ENCODE results near the gene DPP3. TPM values are rescaled to one million over a fixed set of nuclear protein-coding genes. Genes with fewer than 3 reads are reported as not detected.
A peak's percentile ranks its signal among the peaks of the same experiment; 100 is the strongest.
"Not testable (repeated sequence)": the region's sequence is repeated elsewhere in the genome, so short reads cannot be mapped to it uniquely, and the experiment has no call there.

Gene DPP3
- total RNA-seq, 1 experiment from 2014 or later, result 86.7 TPM

- CTCF ChIA-PET, result interaction anchor here (0.6 to 1.0 kb wide), 2 partner anchors 32 to 139 kb away, joined by 3 to 4 read pairs; partner anchors contain the start of gene RBM4B
- H3K9me3 Mint-ChIP-seq, result no peaks in the 10 kb centered on the region
- H3K4me3 Mint-ChIP-seq, result no peak overlapping the region
- H3K36me3 Mint-ChIP-seq, result peaks cover 12% of the 10 kb centered on the region
- H3K4me1 Mint-ChIP-seq, result peaks cover 15% of the 10 kb centered on the region
- ATAC-seq (no peak), DNase-seq (ENCODE audit: low spot score) (no peak)
- POLR2A ChIA-PET, result interaction anchor here (0.5 kb wide), 1 partner anchor 27 kb away, joined by 3 read pairs; no protein-coding TSS in a partner anchor
- 0 out of 2 replicates have a peak, but pooled peaks have one; percentile 64 for TF ChIP-seq RELA (CRISPR knock-in tag; IDR thresholded peaks at IDR 0.05; ENCODE audit: borderline replicate concordance)
- no peak for TF ChIP-seq NFE2L1 (CRISPR knock-in tag; IDR thresholded peaks at IDR 0.05)
- no peak for TF ChIP-seq FOXJ3 (CRISPR knock-in tag; IDR thresholded peaks at IDR 0.05; ENCODE audit: borderline replicate concordance)
- 0 out of 2 replicates have a peak overlapping the region, but pooled peaks have one; percentile 33 for H3K27ac Mint-ChIP-seq
- H3K27me3 Mint-ChIP-seq (ENCODE audit: low read depth), result no peaks in the 10 kb centered on the region
Measured at GRCh38 chr11:66539170-66539869, 59.1 kb downstream of the DPP3 start.

- no peak overlapping the region for H3K4me3 Mint-ChIP-seq
- peaks cover 16% of the 10 kb centered on the region for H3K4me1 Mint-ChIP-seq
- H3K27ac Mint-ChIP-seq, result no peak overlapping the region
- no peaks in the 10 kb centered on the region for H3K27me3 Mint-ChIP-seq (ENCODE audit: low read depth)
- H3K9me3 Mint-ChIP-seq, result no peaks in the 10 kb centered on the region
- POLR2A ChIA-PET, result no interaction called here
- CTCF ChIA-PET, result interaction anchor here (0.6 to 1.0 kb wide), 2 partner anchors 31 to 138 kb away, joined by 3 to 4 read pairs; partner anchors contain the start of gene RBM4B
- ATAC-seq, result peak; percentile 20
- peaks cover 12% of the 10 kb centered on the region for H3K36me3 Mint-ChIP-seq
- TF ChIP-seq ZBTB43 (CRISPR knock-in tag; IDR thresholded peaks at IDR 0.05) (no peak), STAT6 (CRISPR knock-in tag; conservative IDR thresholded peaks at IDR 0.05; ENCODE audit: low read depth) (no peak), ELF4 (CRISPR knock-in tag; IDR thresholded peaks at IDR 0.05; ENCODE audit: low read depth) (no peak), SMAD4 (CRISPR knock-in tag; IDR thresholded peaks at IDR 0.05) (no peak)
- DNase-seq (ENCODE audit: low spot score), result no peak
Measured at GRCh38 chr11:66539870-66540213, 59.6 kb downstream of the DPP3 start.

GRCh38 chr11:66540598-66540997 is 60.4 kb downstream of the DPP3 start:
- H3K9me3 Mint-ChIP-seq; H3K4me3 Mint-ChIP-seq; H3K27me3 Mint-ChIP-seq (ENCODE audit: low read depth); DNase-seq (ENCODE audit: low spot score); H3K27ac Mint-ChIP-seq; ATAC-seq: not testable (repeated sequence)
- POLR2A ChIA-PET, result interaction anchor here (0.7 kb wide), 1 partner anchor 61 kb away, joined by 9 read pairs; no protein-coding TSS in a partner anchor
- CTCF ChIA-PET, result interaction anchor here (0.7 to 1.0 kb wide), 2 partner anchors 138 to 291 kb away, joined by 3 to 4 read pairs; partner anchors contain the start of gene RBM4B
- H3K4me1 Mint-ChIP-seq, result peaks cover 20% of the 10 kb centered on the region
- H3K36me3 Mint-ChIP-seq, result peaks cover 10% of the 10 kb centered on the region

GRCh38 chr11:66541892-66542291 is 61.7 kb downstream of the DPP3 start:
- Mint-ChIP-seq H3K4me1 (peaks cover 23% of the 10 kb centered on the region), H3K27me3 (ENCODE audit: low read depth) (no peaks in the 10 kb centered on the region), H3K4me3 (no peak overlapping the region), H3K27ac (no peak overlapping the region), H3K9me3 (no peaks in the 10 kb centered on the region), H3K36me3 (peaks cover 4% of the 10 kb centered on the region; the same call in 1 of the 2 replicates)
- no peak for DNase-seq (ENCODE audit: low spot score)
- TF ChIP-seq OVOL2 (CRISPR knock-in tag; IDR thresholded peaks at IDR 0.05; ENCODE audit: borderline replicate concordance) (no peak), IRF1 (CRISPR knock-in tag; IDR thresholded peaks at IDR 0.05) (no peak), USF1 (CRISPR knock-in tag; IDR thresholded peaks at IDR 0.05) (no peak), FOXK1 (CRISPR knock-in tag; IDR thresholded peaks at IDR 0.05) (no peak), NFYB (CRISPR knock-in tag; conservative IDR thresholded peaks at IDR 0.05; ENCODE audit: low read depth) (no peak), ZBTB21 (CRISPR knock-in tag; IDR thresholded peaks at IDR 0.05; ENCODE audit: borderline replicate concordance) (no peak), SOX15 (CRISPR knock-in tag; IDR thresholded peaks at IDR 0.05) (no peak), SMAD3 (CRISPR knock-in tag; IDR thresholded peaks at IDR 0.05; ENCODE audit: borderline replicate concordance) (no peak), ZNF121 (CRISPR knock-in tag; IDR thresholded peaks at IDR 0.05) (no peak), FOXP4 (CRISPR knock-in tag; IDR thresholded peaks at IDR 0.05) (no peak), HMGA2 (CRISPR knock-in tag; IDR thresholded peaks at IDR 0.05) (no peak)
- CTCF ChIA-PET, result interaction anchor here (0.9 to 2.5 kb wide), 2 partner anchors 103 to 137 kb away, joined by 3 to 7 read pairs; partner anchors contain the start of gene MRPL11
- POLR2A ChIA-PET, result no interaction called here
- no peak for ATAC-seq

All from WTC11 (cell line).